GM21786 (cell line): ENCODE data around the gene SCUBE2.

Experiments used
- ATAC-seq: cut with Tn5 transposase; IDR thresholded peaks from one replicate; pipeline ENCODE4 v1.9.1; 2021; ENCODE audit not compliant: unreplicated experiment

Gene SCUBE2

DNA sequence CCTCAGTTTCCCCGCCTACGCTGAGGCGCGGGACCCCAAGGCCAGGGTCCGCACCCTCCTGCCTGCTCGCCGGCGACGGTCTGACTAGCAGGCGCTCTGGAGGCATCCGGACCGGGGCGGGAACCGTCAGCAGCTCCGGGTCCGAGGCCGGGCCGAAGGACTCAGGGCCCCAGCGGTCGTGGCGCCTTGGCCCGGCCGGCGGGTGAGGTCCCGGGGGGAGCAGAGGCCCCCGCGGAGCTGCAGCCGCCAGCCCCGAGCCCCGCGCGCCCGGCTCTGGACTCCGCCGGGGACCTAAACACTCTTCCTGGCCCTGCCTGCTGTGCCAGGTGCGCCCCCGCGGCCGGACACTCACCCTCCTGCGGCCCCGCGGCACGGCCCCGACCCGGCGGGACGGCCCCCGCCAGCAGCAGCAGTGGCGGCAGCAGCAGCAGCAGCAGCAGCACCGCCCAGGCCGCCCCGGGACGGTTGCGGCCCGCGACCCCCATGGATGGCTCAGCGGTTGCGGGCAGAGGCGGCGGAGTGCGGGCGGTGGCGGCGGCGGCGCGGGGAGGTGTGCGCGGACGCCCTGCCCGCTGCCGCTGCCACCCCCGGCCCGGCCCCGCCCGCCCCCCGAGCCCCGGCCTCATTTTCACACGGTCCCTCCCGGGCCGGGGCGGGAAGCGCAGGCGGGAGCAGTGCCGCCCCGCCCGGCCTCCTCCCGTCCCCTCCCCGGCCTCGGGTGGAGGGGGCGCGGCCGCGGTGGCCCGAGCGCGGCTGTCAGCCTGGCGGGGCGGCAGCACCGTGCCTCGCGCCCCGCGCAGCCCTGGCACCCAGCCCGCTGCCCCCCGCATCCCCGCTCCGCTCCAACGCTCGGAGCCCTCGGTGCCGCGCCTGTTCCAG is at the start of gene SCUBE2:
SCUBE2 (minus strand) TSS at position 556 of the 879 bp plus-strand sequence; CDS start at position 485, 71 bp downstream.
- no peak for ATAC-seq

GRCh38 chr11:9141186-9141585 is 49.8 kb upstream of the SCUBE2 start:
- ATAC-seq = no peak

- ATAC-seq = no peak
Measured at GRCh38 chr11:9139628-9140357, 48.4 kb upstream of the SCUBE2 start.

DNA sequence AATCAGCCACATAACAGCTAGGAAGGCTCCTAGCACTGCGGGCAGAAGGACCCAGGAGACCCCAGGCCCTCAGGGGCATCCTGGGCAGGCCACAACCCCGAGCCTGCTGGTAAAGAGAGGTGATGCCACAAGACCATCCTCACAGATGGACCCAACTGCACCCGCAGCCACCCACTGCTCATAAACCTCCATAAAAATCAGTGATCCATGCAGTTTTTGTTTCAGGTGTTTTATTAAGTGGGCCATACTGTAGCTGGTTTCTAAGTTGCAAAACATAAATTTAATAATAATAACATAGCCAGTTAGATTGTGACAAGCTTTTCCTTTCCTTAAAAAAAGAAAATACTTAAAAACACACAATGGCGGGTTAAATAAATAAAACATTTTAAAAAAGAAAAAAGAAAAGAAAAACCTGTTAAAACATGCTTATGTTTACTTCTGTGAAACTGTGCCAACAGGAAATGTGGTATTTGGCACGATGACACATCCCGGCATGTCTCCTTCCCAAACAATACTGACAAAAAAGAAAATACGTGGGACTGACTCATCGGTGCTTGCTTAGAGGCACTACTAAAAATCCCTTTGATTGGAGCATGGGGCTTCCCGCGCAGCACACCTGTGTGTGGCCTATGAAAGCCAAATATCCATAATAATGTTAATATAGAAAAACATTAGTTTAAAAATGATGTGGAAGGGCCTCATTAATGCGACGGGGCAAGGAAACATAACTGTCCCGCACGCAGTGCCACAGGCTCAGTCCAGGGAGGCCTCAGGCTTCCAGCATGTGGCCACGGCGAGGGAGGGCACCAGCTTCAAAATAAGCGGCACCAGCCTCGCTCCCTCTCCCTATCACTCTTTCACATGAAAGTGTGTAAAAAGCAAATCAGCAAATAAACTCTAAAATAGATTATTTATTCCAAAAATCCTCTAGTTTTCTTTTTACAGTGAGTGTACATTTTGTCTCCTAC is 47.5 kb upstream of the SCUBE2 start:
- ATAC-seq = no peak

DNA sequence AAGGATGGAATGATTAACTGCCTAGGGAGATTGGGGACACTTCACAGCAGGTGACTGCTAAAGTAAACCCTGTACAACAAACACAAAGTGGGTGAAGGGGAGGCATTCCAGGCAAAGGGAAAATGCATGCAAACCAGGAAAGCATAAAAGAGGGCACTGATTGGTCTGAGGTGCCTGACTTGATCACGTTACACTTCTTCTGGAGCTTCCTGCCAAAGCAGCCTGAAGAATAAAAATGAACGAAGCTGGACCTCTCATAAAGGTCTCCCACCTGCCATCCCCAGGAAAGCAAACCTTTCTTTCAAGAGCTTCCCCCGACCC is 46.7 kb upstream of the SCUBE2 start:
- no peak for ATAC-seq

- peak; percentile 90 for ATAC-seq
Measured at GRCh38 chr11:9137293-9138132, 46.1 kb upstream of the SCUBE2 start.

GRCh38 chr11:9136741-9137140 is 45.3 kb upstream of the SCUBE2 start:
- no peak for ATAC-seq

GRCh38 chr11:9133956-9134355 is 42.6 kb upstream of the SCUBE2 start:
- no peak for ATAC-seq

DNA sequence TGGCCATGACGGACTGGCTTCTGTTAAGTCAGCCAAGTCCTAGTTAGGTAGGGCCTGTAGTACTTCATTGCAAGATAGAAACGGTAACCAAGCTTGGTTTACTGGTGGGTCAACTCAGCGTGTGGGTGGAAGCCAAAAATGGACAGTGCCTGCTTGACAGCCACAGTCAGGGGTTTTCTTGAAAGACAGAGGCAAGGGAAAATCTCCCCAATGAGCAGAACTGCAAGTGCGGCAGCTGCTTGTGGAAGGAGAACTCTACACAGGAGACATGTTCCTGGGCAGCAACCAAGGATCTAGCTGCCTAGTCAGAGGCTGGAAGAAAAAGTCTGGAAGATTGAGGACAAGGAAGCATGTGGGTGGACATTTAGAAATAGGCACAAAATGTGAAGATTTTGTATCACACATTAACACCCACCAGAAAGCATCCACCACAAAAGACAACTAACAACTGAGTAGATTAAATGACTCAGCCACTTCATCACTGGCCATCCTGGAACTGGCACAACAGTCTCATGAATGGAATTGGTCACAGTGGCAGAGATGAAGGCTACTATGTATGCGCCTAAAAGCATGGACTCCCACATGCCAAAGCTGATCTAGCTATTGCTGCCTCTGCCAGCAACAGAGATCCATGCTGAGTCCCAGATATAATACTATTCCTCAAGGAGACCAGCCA is 40.9 kb upstream of the SCUBE2 start:
- no peak for ATAC-seq

- ATAC-seq = no peak
Measured at GRCh38 chr11:9130297-9130696, 38.9 kb upstream of the SCUBE2 start.

DNA sequence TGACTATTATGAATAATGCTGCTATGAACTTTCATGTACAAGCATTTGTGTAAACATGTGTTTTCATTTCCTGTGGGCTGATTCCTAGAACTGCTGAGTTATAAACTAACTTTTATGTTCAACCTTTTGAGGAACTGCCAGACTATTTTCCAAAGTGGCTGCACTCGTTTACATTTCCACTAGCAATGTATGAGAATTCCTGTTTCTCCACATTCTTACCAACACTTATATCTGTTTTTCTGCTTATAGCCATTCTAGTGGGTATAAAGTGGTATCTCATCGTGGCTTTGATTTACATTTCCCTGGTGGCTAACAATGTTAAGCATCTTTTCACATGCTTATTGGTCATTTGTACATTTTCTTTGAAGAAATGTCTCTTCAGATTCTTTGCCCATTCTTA is 35.2 kb upstream of the SCUBE2 start:
- ATAC-seq = no peak

DNA sequence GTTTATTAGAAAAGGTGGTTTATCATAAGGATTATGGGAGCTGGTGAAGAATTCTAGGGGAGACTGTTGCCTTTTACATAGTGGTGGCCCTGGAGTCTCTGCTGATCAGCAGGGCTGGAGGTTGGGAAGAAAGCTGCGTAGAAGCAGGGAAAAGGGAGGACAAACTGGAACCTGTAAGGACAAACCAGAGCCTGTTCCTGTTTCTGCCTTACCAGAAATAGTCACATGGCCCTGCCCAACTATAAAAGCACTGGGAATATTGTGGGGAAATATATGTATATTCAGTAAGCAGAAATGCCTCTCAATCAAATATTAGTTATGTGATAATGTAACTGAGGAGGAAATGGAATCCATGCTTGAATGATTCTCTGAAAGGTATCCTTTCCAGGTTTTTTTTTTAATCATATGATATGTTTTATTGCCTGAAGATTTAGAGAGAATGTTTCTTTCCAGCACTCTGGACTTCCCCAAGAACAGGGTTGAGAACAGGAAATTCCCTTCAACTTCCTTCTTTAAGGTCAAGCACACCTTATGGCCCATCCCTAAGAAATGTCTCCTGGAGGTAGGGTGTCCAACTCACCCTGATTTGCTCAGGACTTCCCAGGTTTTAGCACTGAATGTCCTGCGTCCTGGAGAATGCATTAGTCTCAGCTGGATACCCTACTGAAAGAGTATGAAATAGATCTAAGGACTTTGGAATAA is 33.9 kb upstream of the SCUBE2 start:
- no peak for ATAC-seq

DNA sequence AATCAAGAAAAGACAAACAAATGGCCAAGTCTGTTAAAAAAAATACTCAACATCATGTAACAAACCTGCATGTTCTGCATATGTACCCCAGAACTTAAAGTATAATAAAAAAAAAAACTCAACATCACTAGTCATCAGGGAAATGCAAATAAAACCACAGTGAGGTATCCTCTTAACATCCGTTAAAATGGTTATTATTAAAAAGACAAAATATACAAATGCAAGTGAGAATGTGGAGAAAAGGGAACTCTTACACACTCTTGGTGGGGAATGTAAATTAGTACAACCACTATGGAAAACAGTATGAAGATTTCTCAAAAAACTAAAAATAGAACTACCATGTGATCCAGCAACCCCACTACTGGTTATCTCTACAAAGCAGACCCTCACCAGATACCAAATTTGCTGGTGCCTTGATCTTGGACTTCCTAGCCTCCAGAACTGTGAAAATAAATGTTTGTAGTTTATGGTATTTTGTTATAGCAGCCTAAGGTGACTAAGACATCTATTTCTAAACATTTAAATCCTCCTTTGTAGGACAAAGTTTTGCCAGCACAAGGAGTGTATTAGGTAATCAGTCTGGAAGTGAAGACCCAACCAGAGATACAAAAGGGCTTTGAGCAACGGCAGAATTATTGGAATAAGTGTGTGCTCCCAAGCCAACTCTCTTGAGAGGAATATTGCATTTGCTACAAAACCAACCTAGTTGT is 32.4 kb upstream of the SCUBE2 start:
- ATAC-seq = no peak

- ATAC-seq = no peak
Measured at GRCh38 chr11:9121469-9121796, 30.0 kb upstream of the SCUBE2 start.

- no peak for ATAC-seq
Measured at GRCh38 chr11:9120664-9121468, 29.5 kb upstream of the SCUBE2 start.

- ATAC-seq = no peak
Measured at GRCh38 chr11:9118277-9118676, 26.9 kb upstream of the SCUBE2 start.

GRCh38 chr11:9112075-9112474 is 20.7 kb upstream of the SCUBE2 start:
- ATAC-seq = no peak
